Type B pancreatic cell (in vitro differentiated cells): ENCODE data around the gene SPTSSB. TPM values are rescaled to one million over a fixed set of nuclear protein-coding genes. Genes with fewer than 3 reads are reported as not detected.

Source experiments
- DNase-seq: peaks from one replicate; pipeline ENCODE4 v3.0.0; 2021; ENCODE audit warnings: mixed read lengths; ENCODE audit not compliant: unreplicated experiment; ENCODE audit errors: extremely low spot score
- H3K27ac Mint-ChIP-seq: 2 replicates; pipeline ENCODE4 v1.8.0; 2021; ENCODE audit warnings: mild to moderate bottlenecking, mixed read lengths
- H3K27me3 Mint-ChIP-seq: 2 replicates; pipeline ENCODE4 v1.8.0; 2021; ENCODE audit warnings: mixed read lengths
- H3K36me3 Mint-ChIP-seq: 2 replicates; pipeline ENCODE4 v1.8.0; 2021; ENCODE audit warnings: mixed read lengths
- H3K4me1 Mint-ChIP-seq: one replicate; pipeline ENCODE4 v1.8.0; 2021; ENCODE audit warnings: mixed read lengths; ENCODE audit not compliant: unreplicated experiment
- H3K4me3 Mint-ChIP-seq: 2 replicates; pipeline ENCODE4 v1.8.0; 2021; ENCODE audit warnings: mild to moderate bottlenecking, mixed read lengths
- H3K9me3 Mint-ChIP-seq: 2 replicates; pipeline ENCODE4 v1.8.0; 2021; ENCODE audit warnings: mixed read lengths
- CTCF ChIP-seq: fragments of 200-600 bp; sonication (generic); conservative IDR thresholded peaks from 2 replicates; pipeline ENCODE4 v1.5.0; 2021; ENCODE audit warnings: antibody characterized with exemption, mild to moderate bottlenecking
- total RNA-seq: library from RNA; stranded (reverse); gene quantifications from 2 replicates; pipeline ENCODE4 v1.2.1, GENCODE V29; 2021; ENCODE audit warnings: low replicate concordance

The SPTSSB gene
- total RNA-seq, 1 donor from 2014 or later, result 28.8 TPM

DNA sequence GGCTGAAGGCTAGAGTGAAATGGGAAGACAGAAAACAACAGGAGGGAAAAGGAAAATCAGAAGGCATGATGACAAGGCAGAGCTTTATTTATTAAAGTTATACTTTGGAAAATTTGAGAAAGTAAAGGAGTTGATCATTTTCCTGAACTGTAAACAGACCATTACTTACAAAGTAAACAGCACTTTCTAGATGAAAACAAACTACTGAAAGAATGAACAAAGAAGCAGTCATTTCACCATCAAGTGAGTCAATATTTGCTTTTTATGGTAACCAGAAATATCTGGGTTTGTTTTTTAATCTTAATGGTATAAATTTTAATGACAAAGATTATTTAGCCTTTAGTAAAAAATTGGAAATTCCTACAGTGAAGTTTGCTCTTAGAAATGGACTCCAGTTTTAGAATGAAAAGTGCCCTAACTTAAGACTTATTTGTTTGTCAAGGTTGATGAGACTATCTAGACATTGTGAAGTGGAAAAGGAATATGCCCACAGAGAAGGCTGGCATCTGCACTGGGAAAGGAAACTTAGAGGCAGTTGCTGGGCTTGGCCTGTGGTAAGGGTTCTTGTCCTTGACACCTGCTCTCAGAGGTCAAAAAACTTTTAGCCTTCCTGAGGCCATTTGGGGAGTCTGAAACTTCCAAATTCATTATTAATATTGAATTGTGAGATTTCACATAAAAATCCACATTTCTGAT, 47.2 kb downstream of the SPTSSB start:
- no peak for TF ChIP-seq CTCF
- no peaks in the 10 kb centered on the region for H3K27me3 Mint-ChIP-seq
- H3K9me3 Mint-ChIP-seq, result no peaks in the 10 kb centered on the region
- no peaks in the 10 kb centered on the region for H3K4me1 Mint-ChIP-seq
- no peak overlapping the region for H3K4me3 Mint-ChIP-seq
- DNase-seq, result no peak
- H3K36me3 Mint-ChIP-seq, result no peaks in the 10 kb centered on the region
- no peak overlapping the region for H3K27ac Mint-ChIP-seq

DNA sequence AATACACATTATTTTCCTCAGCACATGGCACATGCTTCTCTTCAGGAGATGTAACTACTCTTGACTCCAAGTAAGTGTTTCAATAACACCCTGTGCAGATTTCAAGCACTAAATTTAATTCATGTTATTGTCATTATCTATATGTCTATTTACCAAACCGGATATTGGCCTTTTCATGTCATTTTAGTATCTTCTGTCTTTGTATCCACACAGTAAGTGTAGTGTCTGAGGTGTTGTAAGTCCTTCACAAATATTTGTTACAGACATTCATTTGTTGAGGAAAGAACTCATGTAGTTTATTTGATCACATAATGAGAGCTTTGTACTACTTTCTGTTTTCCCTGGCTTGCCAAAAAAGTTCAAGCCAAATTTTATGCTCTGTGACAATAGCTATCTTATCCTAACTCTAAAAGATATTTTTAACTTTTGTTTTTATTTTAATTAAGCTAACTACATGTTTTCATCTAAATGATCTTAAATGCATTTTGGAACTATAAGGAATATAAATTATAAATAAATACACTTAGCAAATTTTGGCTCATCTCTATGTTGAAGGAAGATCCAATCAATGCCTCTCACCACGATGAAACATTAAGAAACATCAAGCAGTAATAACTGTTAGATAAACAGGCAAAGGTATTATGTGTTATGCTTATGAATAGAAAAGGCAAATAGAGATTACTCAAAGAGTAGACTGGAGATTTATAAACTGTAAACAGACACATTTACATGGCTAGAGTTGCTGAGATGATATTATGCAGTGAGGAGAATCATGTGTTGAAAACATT, 48.3 kb downstream of the SPTSSB start:
- no peaks in the 10 kb centered on the region for H3K9me3 Mint-ChIP-seq
- H3K27me3 Mint-ChIP-seq, result no peaks in the 10 kb centered on the region
- no peak overlapping the region for H3K4me3 Mint-ChIP-seq
- no peak overlapping the region for H3K27ac Mint-ChIP-seq
- no peaks in the 10 kb centered on the region for H3K36me3 Mint-ChIP-seq
- no peak for DNase-seq
- TF ChIP-seq CTCF, result no peak
- no peaks in the 10 kb centered on the region for H3K4me1 Mint-ChIP-seq

DNA sequence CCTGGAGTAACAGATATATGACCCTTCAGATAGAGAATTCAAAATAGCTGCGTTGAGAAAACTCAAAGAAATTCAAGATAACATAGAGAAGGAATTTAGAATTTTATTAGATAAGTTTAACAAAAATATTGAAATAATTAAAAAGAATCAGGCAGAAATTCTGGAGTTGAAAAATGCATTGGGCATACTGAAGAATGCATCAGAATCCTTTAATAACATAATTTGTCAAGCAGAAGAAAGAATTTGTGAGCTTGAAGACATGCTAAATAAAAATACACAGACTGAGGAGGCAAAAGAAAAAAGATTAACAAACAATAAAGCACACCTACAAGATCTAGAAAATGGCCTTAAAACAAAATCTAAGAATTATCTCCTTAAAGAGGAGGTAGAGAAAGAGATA, 50.5 kb downstream of the SPTSSB start:
- H3K36me3 Mint-ChIP-seq, result no peaks in the 10 kb centered on the region
- no peak for TF ChIP-seq CTCF
- no peaks in the 10 kb centered on the region for H3K27me3 Mint-ChIP-seq
- H3K27ac Mint-ChIP-seq, result no peak overlapping the region
- DNase-seq, result no peak
- H3K9me3 Mint-ChIP-seq, result peaks cover 4% of the 10 kb centered on the region
- H3K4me3 Mint-ChIP-seq, result no peak overlapping the region
- peaks cover 4% of the 10 kb centered on the region for H3K4me1 Mint-ChIP-seq

- DNase-seq, result no peak
- H3K4me3 Mint-ChIP-seq, result no peak overlapping the region
- H3K27ac Mint-ChIP-seq, result no peak overlapping the region
- no peaks in the 10 kb centered on the region for H3K27me3 Mint-ChIP-seq
- peaks cover 5% of the 10 kb centered on the region for H3K4me1 Mint-ChIP-seq
- TF ChIP-seq CTCF, result no peak
- H3K36me3 Mint-ChIP-seq, result no peaks in the 10 kb centered on the region
- H3K9me3 Mint-ChIP-seq, result peaks cover 8% of the 10 kb centered on the region
Observed at GRCh38 chr3:161319867-161320266, 51.5 kb downstream of the SPTSSB start.

GRCh38 chr3:161317077-161317476, 54.2 kb downstream of the SPTSSB start:
- H3K4me3 Mint-ChIP-seq, result no peak overlapping the region
- TF ChIP-seq CTCF, result no peak
- no peaks in the 10 kb centered on the region for H3K36me3 Mint-ChIP-seq
- no peaks in the 10 kb centered on the region for H3K27me3 Mint-ChIP-seq
- no peak overlapping the region for H3K27ac Mint-ChIP-seq
- H3K9me3 Mint-ChIP-seq, result peaks cover 8% of the 10 kb centered on the region
- DNase-seq, result no peak
- peaks cover 5% of the 10 kb centered on the region for H3K4me1 Mint-ChIP-seq
